GM13976 (cell line): ENCODE data around the gene ADK.

Experiments used
- DNase-seq: peaks from one replicate; pipeline ENCODE4 v3.0.0; 2012; ENCODE audit warnings: low spot score
- in situ Hi-C: fragments of 300-500 bp; cut with MboI; formaldehyde crosslinking; loops from one replicate; pipeline ENCODE4 v1.12.0; 2022; ENCODE audit warnings: low sequenced_read_pairs, mixed read lengths, inconsistent platforms; ENCODE audit not compliant: unreplicated experiment
- TF ChIP-seq, protein P1 (sequence below): IDR thresholded peaks from 2 replicates; pipeline ENCODE4 v1.5.1; 2012; ENCODE audit warnings: borderline replicate concordance, mild to moderate bottlenecking; ENCODE audit not compliant: insufficient read depth; ENCODE audit errors: extremely low read depth, missing control alignments, control extremely low read depth

ADK gene

DNA sequence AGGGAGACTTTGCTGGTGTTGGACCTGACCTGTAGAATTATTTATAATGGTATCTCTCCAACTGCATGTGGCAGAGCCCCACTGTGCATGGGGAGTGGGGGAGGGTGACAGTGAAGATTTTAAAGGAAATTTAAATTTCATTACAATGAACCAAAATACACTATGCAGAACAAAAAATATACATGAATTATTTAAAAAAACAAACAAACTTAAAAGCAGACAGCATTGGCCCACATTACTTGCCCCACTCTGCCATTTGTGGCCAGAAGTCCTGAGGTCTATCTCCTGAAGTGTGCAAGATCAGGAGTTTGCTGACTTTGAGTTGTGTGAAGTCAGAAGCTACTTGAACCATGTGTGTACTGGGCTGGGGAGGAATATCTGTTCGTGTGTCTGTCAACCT lies 40.9 kb upstream of the ADK start:
- TF ChIP-seq, protein P1, sequence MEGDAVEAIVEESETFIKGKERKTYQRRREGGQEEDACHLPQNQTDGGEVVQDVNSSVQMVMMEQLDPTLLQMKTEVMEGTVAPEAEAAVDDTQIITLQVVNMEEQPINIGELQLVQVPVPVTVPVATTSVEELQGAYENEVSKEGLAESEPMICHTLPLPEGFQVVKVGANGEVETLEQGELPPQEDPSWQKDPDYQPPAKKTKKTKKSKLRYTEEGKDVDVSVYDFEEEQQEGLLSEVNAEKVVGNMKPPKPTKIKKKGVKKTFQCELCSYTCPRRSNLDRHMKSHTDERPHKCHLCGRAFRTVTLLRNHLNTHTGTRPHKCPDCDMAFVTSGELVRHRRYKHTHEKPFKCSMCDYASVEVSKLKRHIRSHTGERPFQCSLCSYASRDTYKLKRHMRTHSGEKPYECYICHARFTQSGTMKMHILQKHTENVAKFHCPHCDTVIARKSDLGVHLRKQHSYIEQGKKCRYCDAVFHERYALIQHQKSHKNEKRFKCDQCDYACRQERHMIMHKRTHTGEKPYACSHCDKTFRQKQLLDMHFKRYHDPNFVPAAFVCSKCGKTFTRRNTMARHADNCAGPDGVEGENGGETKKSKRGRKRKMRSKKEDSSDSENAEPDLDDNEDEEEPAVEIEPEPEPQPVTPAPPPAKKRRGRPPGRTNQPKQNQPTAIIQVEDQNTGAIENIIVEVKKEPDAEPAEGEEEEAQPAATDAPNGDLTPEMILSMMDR = no peak
- DNase-seq = no peak
- in situ Hi-C loops = no loop called here

DNA sequence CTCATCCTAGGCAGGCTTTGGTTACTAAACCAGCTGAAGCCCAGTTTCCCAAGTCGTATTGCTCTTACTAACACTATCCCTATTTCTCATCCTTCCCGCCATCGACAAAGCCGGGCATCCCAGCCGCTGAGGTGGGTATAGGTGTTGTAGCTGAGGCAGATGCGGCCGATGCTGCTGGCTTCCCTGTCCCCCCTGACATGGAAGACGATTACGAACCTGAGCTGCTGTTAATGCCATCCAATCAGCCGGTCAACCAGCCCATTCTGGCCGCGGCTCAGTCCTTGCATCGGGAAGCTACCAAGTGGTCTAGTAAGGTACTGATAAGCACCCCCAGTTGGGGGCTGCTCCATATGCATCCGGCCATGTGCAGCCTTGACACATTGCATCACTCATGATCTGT lies 39.2 kb upstream of the ADK start:
- no peak for DNase-seq
- TF ChIP-seq, protein P1 = no peak
- in situ Hi-C loops = no loop called here

DNA sequence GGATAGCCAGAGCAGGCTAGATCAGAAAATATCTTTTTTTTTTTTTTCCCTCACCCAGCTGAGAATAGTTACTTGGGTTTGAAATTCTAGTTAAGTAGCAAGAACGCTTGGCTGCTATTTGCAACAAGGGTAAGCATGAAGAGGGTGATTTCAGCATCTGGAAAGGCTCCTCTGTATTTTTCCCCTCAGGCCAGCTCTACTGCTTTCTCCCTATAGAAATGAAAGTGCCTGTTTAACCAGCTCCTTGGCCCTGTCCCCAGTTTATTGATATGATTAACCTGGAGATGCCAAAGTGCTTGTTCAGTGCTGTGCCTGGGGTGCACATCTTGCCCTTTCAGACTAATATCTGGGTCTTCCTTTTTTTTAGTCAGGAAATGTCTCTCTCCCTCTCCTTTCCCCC lies 37.5 kb upstream of the ADK start:
- in situ Hi-C loops = no loop called here
- TF ChIP-seq, protein P1 = no peak
- DNase-seq = no peak

DNA sequence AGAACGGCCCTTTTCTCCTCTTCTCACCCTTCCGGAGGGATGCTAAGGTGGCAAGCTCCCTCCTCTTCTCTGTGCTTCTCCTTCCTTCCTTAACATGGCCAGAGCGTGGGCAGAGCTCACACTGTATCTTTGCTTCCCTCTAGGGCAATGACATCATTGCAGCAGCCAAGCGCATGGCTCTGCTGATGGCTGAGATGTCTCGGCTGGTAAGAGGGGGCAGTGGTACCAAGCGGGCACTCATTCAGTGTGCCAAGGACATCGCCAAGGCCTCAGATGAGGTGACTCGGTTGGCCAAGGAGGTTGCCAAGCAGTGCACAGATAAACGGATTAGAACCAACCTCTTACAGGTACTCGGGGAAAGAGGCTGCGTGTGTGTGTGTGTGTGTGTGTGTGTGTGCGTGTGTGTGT lies 37.0 kb upstream of the ADK start:
- in situ Hi-C loops = no loop called here
- no peak for DNase-seq
- TF ChIP-seq, protein P1 = no peak

DNA sequence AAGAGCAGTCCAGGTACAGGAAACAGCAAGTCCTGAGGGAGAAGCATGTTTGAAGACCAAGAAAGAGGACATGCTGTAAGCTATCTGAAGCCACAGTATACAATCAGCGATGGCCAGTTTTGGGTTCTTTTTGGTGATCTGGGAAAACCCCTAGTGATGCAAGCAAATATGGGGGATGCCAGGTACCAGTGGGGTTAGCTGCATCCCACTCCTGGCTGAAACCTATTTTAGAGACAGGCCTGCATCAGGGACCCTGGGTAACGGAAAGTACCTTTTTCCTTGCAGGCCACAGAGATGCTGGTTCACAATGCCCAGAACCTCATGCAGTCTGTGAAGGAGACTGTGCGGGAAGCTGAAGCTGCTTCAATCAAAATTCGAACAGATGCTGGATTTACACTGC lies 33.3 kb upstream of the ADK start:
- peak; percentile 44 for DNase-seq
- in situ Hi-C loops = no loop called here
- TF ChIP-seq, protein P1 = no peak

DNA sequence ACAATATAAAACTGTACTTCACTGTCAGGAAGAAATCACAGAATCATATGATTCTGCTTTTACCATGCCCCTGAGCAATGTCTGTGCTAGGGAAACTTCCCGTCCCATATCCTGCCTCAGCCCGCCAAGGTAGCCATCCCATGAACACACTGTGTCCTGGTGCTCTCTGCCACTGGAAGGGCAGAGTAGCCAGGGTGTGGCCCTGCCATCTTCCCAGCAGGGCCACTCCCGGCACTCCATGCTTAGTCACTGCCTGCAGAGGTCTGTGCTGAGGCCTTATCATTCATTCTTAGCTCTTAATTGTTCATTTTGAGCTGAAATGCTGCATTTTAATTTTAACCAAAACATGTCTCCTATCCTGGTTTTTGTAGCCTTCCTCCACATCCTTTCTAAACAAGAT lies 32.2 kb upstream of the ADK start:
- no peak for DNase-seq
- TF ChIP-seq, protein P1 = no peak
- in situ Hi-C loops = no loop called here

DNA sequence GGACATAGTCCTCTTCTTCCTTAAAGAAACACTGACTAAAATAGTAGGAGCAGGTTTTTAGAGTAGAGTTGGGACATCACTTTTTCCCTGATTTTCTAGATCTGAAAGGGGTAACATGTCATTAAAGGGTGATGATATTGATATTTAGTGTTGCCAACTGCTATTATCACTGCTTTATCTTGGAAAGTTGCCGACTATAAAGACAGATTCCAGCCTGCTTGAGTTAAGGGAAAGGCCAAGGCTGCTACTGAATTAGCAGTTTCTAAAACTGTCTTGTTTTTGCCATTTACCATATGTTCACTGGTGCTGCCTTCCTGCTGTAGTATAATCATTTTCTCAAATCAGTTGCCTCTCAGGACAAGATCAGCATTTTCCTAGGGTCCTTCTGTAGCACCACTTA lies 30.1 kb upstream of the ADK start:
- in situ Hi-C loops = no loop called here
- DNase-seq = no peak
- TF ChIP-seq, protein P1 = no peak
